ENCODE data around the gene CD109.
"Not testable (repeated sequence)": the region's sequence is repeated elsewhere in the genome, so short reads cannot be mapped to it uniquely, and the experiment has no call there.

CD109 gene

GRCh38 chr6:73671911-73672685 is 23.9 kb upstream of the CD109 start:
- no peak overlapping the region for H3K4me3 ChIP-seq (replicated peaks; ENCODE audit: low read depth, low read length)
- no peak for TF ChIP-seq CTCF (IDR thresholded peaks at IDR 0.05; ENCODE audit: low read length, missing control alignments)
- no peak for DNase-seq (ENCODE audit: low read depth)

GRCh38 chr6:73675466-73676098 is 20.4 kb upstream of the CD109 start:
- peak; percentile 94 for TF ChIP-seq CTCF (IDR thresholded peaks at IDR 0.05; ENCODE audit: low read length, missing control alignments)
- no peak overlapping the region for H3K4me3 ChIP-seq (replicated peaks; ENCODE audit: low read depth, low read length)
- peak; percentile 85 for DNase-seq (ENCODE audit: low read depth)

GRCh38 chr6:73679009-73679408 is 17.0 kb upstream of the CD109 start:
- DNase-seq (ENCODE audit: low read depth), result no peak
- no peak for TF ChIP-seq CTCF (IDR thresholded peaks at IDR 0.05; ENCODE audit: low read length, missing control alignments)
- H3K4me3 ChIP-seq (replicated peaks; ENCODE audit: low read depth, low read length), result no peak overlapping the region

GRCh38 chr6:73679846-73680245 is 16.2 kb upstream of the CD109 start:
- not testable (repeated sequence) for DNase-seq (ENCODE audit: low read depth); H3K4me3 ChIP-seq (replicated peaks; ENCODE audit: low read depth, low read length)

- no peak for TF ChIP-seq CTCF (IDR thresholded peaks at IDR 0.05; ENCODE audit: low read length, missing control alignments)
- no peak for DNase-seq (ENCODE audit: low read depth)
- H3K4me3 ChIP-seq (replicated peaks; ENCODE audit: low read depth, low read length), result no peak overlapping the region
Measured at GRCh38 chr6:73680289-73680918, 15.6 kb upstream of the CD109 start.

- not testable (repeated sequence) for H3K4me3 ChIP-seq (replicated peaks; ENCODE audit: low read depth, low read length); DNase-seq (ENCODE audit: low read depth)
Measured at GRCh38 chr6:73683574-73683973, 12.4 kb upstream of the CD109 start.

- H3K4me3 ChIP-seq (replicated peaks; ENCODE audit: low read depth, low read length), result no peak overlapping the region
- no peak for TF ChIP-seq CTCF (IDR thresholded peaks at IDR 0.05; ENCODE audit: low read length, missing control alignments)
- no peak for DNase-seq (ENCODE audit: low read depth)
Measured at GRCh38 chr6:73688351-73688750, 7.7 kb upstream of the CD109 start.

All from fibroblast of pulmonary artery (primary cell).